IMR-90 (cell line): ENCODE data around the gene CLSTN3. TPM values are rescaled to one million over a fixed set of nuclear protein-coding genes. Genes with fewer than 3 reads are reported as not detected.

Experiments used
- ATAC-seq: fragments of 200-7000 bp; cut with Tn5 transposase; 2 replicates; pipeline ENCODE4 v1.9.1; 2020; ENCODE audit warnings: low read depth, mild to moderate bottlenecking, moderate library complexity
- BruUV-seq: library from RNA; stranded (reverse); fragments of 400-500 nt; replicated peaks from 2 replicates; lab custom pipeline; 2021; lab: Mats Ljungman, UMichigan
- CTCF ChIA-PET: fragments of 300-600 bp; formaldehyde crosslinking; extraction: SDS; loops from one replicate; lab custom pipeline; 2021; ENCODE audit warnings: antibody characterized with exemption; lab: Yijun Ruan, JAX
- POLR2A ChIA-PET: fragments of 300-600 bp; sonication (Branson Sonifier 250); formaldehyde crosslinking; loops from one replicate; lab custom pipeline; 2022; ENCODE audit warnings: antibody characterized with exemption; ENCODE audit not compliant: unreplicated experiment; lab: Charles Lee
- DNase-seq: peaks from one replicate; pipeline ENCODE4 v3.0.0; 2013
- H2AFZ ChIP-seq: replicated peaks from 2 replicates; pipeline ENCODE3; 2013; ENCODE audit warnings: low read length, mild to moderate bottlenecking; ENCODE audit not compliant: poor library complexity
- H2AK5ac ChIP-seq: 2 replicates; pipeline ENCODE4 v1.6.1; 2013; ENCODE audit warnings: low read depth, low read length, inconsistent platforms
- H2AK9ac ChIP-seq: replicated peaks from 2 replicates; pipeline ENCODE3; 2013; ENCODE audit warnings: mild to moderate bottlenecking, low read depth, low read length, moderate library complexity; ENCODE audit not compliant: poor library complexity
- H2BK120ac ChIP-seq: 2 replicates; pipeline ENCODE4 v1.6.1; 2013; ENCODE audit warnings: low read depth, low read length, inconsistent platforms
- H2BK15ac ChIP-seq: 3 replicates; pipeline ENCODE4 v1.6.1; 2013; ENCODE audit warnings: low read depth, low read length, inconsistent platforms
- H2BK20ac ChIP-seq: 2 replicates; pipeline ENCODE4 v1.6.1; 2013; ENCODE audit warnings: low read depth, mild to moderate bottlenecking, inconsistent platforms, low read length, moderate library complexity
- H2BK5ac ChIP-seq: 2 replicates; pipeline ENCODE4 v1.6.1; 2013; ENCODE audit warnings: mild to moderate bottlenecking, low read depth, low read length, inconsistent platforms; ENCODE audit not compliant: poor library complexity, severe bottlenecking
- H3K14ac ChIP-seq: replicated peaks from 2 replicates; pipeline ENCODE4 v1.6.1; 2013; ENCODE audit warnings: low read depth, low read length, inconsistent platforms
- H3K18ac ChIP-seq: 2 replicates; pipeline ENCODE4 v1.6.1; 2013; ENCODE audit warnings: low read depth, low read length, control low read depth
- H3K23ac ChIP-seq: 2 replicates; pipeline ENCODE4 v1.6.1; 2013; ENCODE audit warnings: low read depth, low read length, inconsistent platforms
- H3K27ac ChIP-seq: 2 replicates; pipeline ENCODE4 v1.5.1; 2013; ENCODE audit warnings: mild to moderate bottlenecking, control low read depth, low read length; ENCODE audit not compliant: insufficient read depth
- H3K27me3 ChIP-seq: 2 replicates; pipeline ENCODE4 v1.6.1; 2013; ENCODE audit warnings: low read length; ENCODE audit not compliant: control insufficient read depth, insufficient read depth
- H3K36me3 ChIP-seq: 2 replicates; pipeline ENCODE4 v1.6.1; 2013; ENCODE audit warnings: low read length, mixed read lengths; ENCODE audit not compliant: control insufficient read depth, insufficient read depth
- H3K4ac ChIP-seq: 2 replicates; pipeline ENCODE4 v1.6.1; 2013; ENCODE audit warnings: low read depth, low read length, inconsistent platforms
- H3K4me1 ChIP-seq: 2 replicates; pipeline ENCODE4 v1.6.1; 2013; ENCODE audit warnings: low read length, mixed read lengths; ENCODE audit not compliant: control insufficient read depth, insufficient read depth
- H3K4me2 ChIP-seq: 2 replicates; pipeline ENCODE4 v1.6.1; 2013; ENCODE audit warnings: low read depth, mild to moderate bottlenecking, control low read depth, low read length, moderate library complexity
- H3K4me3 ChIP-seq: 2 replicates; pipeline ENCODE4 v1.5.1; 2013; ENCODE audit warnings: low read depth, mild to moderate bottlenecking, control low read depth, low read length, moderate library complexity; ENCODE audit not compliant: insufficient read depth
- H3K56ac ChIP-seq: 2 replicates; pipeline ENCODE4 v1.6.1; 2013; ENCODE audit warnings: low read length, inconsistent platforms; ENCODE audit not compliant: insufficient read depth; ENCODE audit errors: extremely low read depth
- H3K79me1 ChIP-seq, 2 experiments: 2 replicates each; pipeline ENCODE4 v1.6.1; 2013; ENCODE audit warnings: low read length in 2 of 2, inconsistent platforms in 1 of 2, low read depth in 1 of 2
- H3K9ac ChIP-seq: 2 replicates; pipeline ENCODE4 v1.6.1; 2013; ENCODE audit warnings: low read depth, low read length, control low read depth
- H3K9me1 ChIP-seq: 2 replicates; pipeline ENCODE4 v1.6.1; 2013; ENCODE audit warnings: low read length, inconsistent platforms; ENCODE audit not compliant: insufficient read depth
- H3K9me3 ChIP-seq: 2 replicates; pipeline ENCODE4 v1.6.1; 2013; ENCODE audit warnings: low read length; ENCODE audit not compliant: control insufficient read depth, insufficient read depth
- H4K20me1 ChIP-seq: 2 replicates; pipeline ENCODE4 v1.6.1; 2013; ENCODE audit warnings: low read length, inconsistent platforms; ENCODE audit not compliant: insufficient read depth
- H4K5ac ChIP-seq: 2 replicates; pipeline ENCODE4 v1.6.1; 2013; ENCODE audit warnings: mild to moderate bottlenecking, low read depth, low read length, control low read depth
- H4K8ac ChIP-seq, 2 experiments: 2 replicates each; pipeline ENCODE4 v1.6.1; 2013; ENCODE audit warnings: low read depth in 2 of 2, low read length in 2 of 2, control low read depth in 1 of 2, inconsistent platforms in 1 of 2
- H4K91ac ChIP-seq: 2 replicates; pipeline ENCODE4 v1.6.1; 2013; ENCODE audit warnings: low read depth, low read length, inconsistent platforms; ENCODE audit not compliant: insufficient read depth
- BHLHE40 ChIP-seq: fragments of 150-350 bp; IDR thresholded peaks from 2 replicates; pipeline ENCODE4 v1.6.1; 2016; ENCODE audit warnings: mild to moderate bottlenecking, low read depth, low read length
- CEBPB ChIP-seq: IDR thresholded peaks from 2 replicates; pipeline ENCODE4 v1.6.1; 2012; ENCODE audit warnings: low read depth, low read length, improper control_type of control experiment
- CHD1 ChIP-seq: IDR thresholded peaks from 2 replicates; pipeline ENCODE4 v1.6.1; 2012; ENCODE audit warnings: low read depth, low read length, improper control_type of control experiment
- CTCF ChIP-seq: conservative IDR thresholded peaks from 2 replicates; pipeline ENCODE4 v1.5.1; 2012; ENCODE audit warnings: mild to moderate bottlenecking, low read depth, low read length, improper control_type of control experiment
- ELK1 ChIP-seq: fragments of 150-350 bp; IDR thresholded peaks from 2 replicates; pipeline ENCODE4 v1.6.1; 2016; ENCODE audit warnings: low read depth, mild to moderate bottlenecking, low read length, moderate library complexity, borderline replicate concordance
- FOS ChIP-seq: fragments of 150-350 bp; IDR thresholded peaks from 2 replicates; pipeline ENCODE4 v1.6.1; 2016; ENCODE audit warnings: low read depth, low read length
- MAFK ChIP-seq: IDR thresholded peaks from 2 replicates; pipeline ENCODE4 v1.6.1; 2012; ENCODE audit warnings: low read depth, low read length, improper control_type of control experiment
- MAZ ChIP-seq: IDR thresholded peaks from 2 replicates; pipeline ENCODE4 v1.6.1; 2012; ENCODE audit warnings: low read depth, mild to moderate bottlenecking, low read length, improper control_type of control experiment, moderate library complexity, borderline replicate concordance
- MXI1 ChIP-seq: IDR thresholded peaks from 2 replicates; pipeline ENCODE4 v1.6.1; 2012; ENCODE audit warnings: low read depth, mild to moderate bottlenecking, low read length, moderate library complexity, borderline replicate concordance
- NFE2L2 ChIP-seq: fragments of 150-350 bp; IDR thresholded peaks from 2 replicates; pipeline ENCODE4 v1.6.1; 2016; ENCODE audit warnings: low read depth, mild to moderate bottlenecking, low read length
- POLR2A ChIP-seq: IDR thresholded peaks from 2 replicates; pipeline ENCODE4 v1.6.1; 2012; ENCODE audit warnings: mild to moderate bottlenecking, low read depth, low read length
- RAD21 ChIP-seq: IDR thresholded peaks from 2 replicates; pipeline ENCODE4 v1.6.1; 2012; ENCODE audit warnings: low read length, improper control_type of control experiment
- RCOR1 ChIP-seq: IDR thresholded peaks from 2 replicates; pipeline ENCODE4 v1.6.1; 2012; ENCODE audit warnings: mild to moderate bottlenecking, low read length, improper control_type of control experiment; ENCODE audit not compliant: insufficient replicate concordance
- RFX5 ChIP-seq: IDR thresholded peaks from 2 replicates; pipeline ENCODE4 v1.8.0; 2012; ENCODE audit warnings: low read depth, mild to moderate bottlenecking, low read length, moderate library complexity
- SMC3 ChIP-seq: fragments of 150-350 bp; IDR thresholded peaks from 2 replicates; pipeline ENCODE4 v1.6.1; 2016; ENCODE audit warnings: low read depth, mild to moderate bottlenecking, antibody characterized with exemption, low read length, moderate library complexity
- USF2 ChIP-seq: fragments of 150-350 bp; IDR thresholded peaks from 2 replicates; pipeline ENCODE4 v1.6.1; 2017; ENCODE audit warnings: mild to moderate bottlenecking, antibody characterized with exemption, low read length, low read depth
- WGBS, 2 experiments: methylation state at CpG; one replicate each; pipeline versions ENCODE4 v1.1.5 to v1.1.7; 2013; ENCODE audit warnings: missing lambda C conversion rate in 2 of 2; ENCODE audit not compliant: insufficient read length in 1 of 2; ENCODE audit errors: extremely low coverage in 2 of 2; 5-methylcytosine and 5-hydroxymethylcytosine counted together
- dilution Hi-C: fragments of 300-500 bp; cut with HindIII; formaldehyde crosslinking; loops from one replicate; pipeline ENCODE4 v1.14.3; 2018; ENCODE audit warnings: low sequenced_read_pairs; ENCODE audit not compliant: unreplicated experiment
- in situ Hi-C: fragments of 300-500 bp; cut with MboI; formaldehyde crosslinking; loops from 3 replicates; pipeline ENCODE4 v1.14.3; 2019; ENCODE audit warnings: low sequenced_read_pairs, inconsistent platforms, mixed read lengths
- intact Hi-C: fragments of 100-400 bp; cut with micrococcal nuclease; formaldehyde crosslinking; loops from 2 replicates; pipeline ENCODE4 v1.10.0; 2022
- polyA plus RNA-seq, 3 experiments: library from polyadenylated mRNA; depleted of rRNA; stranded (reverse); fragments of >200 nt; gene quantifications; 2 replicates each; pipeline ENCODE4 v1.2.3, GENCODE V29; 2012; ENCODE audit warnings: low replicate concordance in 1 of 3
- total RNA-seq: library from RNA; depleted of rRNA; stranded (reverse); fragments of >200 nt; gene quantifications from 2 replicates; pipeline ENCODE4 v1.2.3, GENCODE V29; 2012

CLSTN3 gene
- total and polyA plus RNA-seq, 2 of the 4 experiments (the other 2 are of a cell fraction) = 4.1 to 16.4 TPM

GRCh38 chr12:7121324-7121723 is 8.8 kb upstream of the CLSTN3 start:
- Histone ChIP-seq H3K56ac (no peak overlapping the region), H3K4ac (no peak overlapping the region), H3K14ac (no peak overlapping the region), H2BK15ac (no peak overlapping the region), H4K91ac (no peak overlapping the region), H4K5ac (no peak overlapping the region), H3K4me2 (no peak overlapping the region), H2BK5ac (no peak overlapping the region), H3K4me3 (no peak overlapping the region), H3K9me1 (no peaks in the 10 kb centered on the region), H3K79me1 (no peaks in the 10 kb centered on the region), H3K27ac (no peak overlapping the region), H3K18ac (no peak overlapping the region), H3K4me1 (no peaks in the 10 kb centered on the region), H2AK5ac (no peak overlapping the region), H4K20me1 (no peaks in the 10 kb centered on the region), H3K9me3 (no peaks in the 10 kb centered on the region), H3K23ac (no peak overlapping the region), H3K27me3 (no peaks in the 10 kb centered on the region), H2AK9ac (no peak overlapping the region), H2BK120ac (no peak overlapping the region), H3K36me3 (peaks cover 23% of the 10 kb centered on the region), H2BK20ac (no peak overlapping the region), H4K8ac (no peak overlapping the region), H3K9ac (no peak overlapping the region), H2AFZ (no peak overlapping the region)
- dilution Hi-C loops = no loop called here
- intact Hi-C loops = no loop called here
- BruUV-seq = no TSS peak
- TF ChIP-seq ELK1 (no peak), MAFK (no peak), CEBPB (no peak), RCOR1 (no peak), SMC3 (no peak), CTCF (no peak), CHD1 (no peak), RAD21 (no peak), NFE2L2 (no peak), BHLHE40 (no peak), POLR2A (no peak), MAZ (no peak), FOS (no peak), MXI1 (no peak), USF2 (no peak), RFX5 (no peak)
- ChIA-PET CTCF (no interaction called here), POLR2A (no interaction called here)
- WGBS, 2 experiments = no CpG with 5 or more reads among the region's 5 CpGs
- no peak for ATAC-seq
- DNase-seq = no peak
- in situ Hi-C loops = no loop called here
